MM.1S (cell line): ENCODE data around the gene UIMC1.

Experiments
- EZH2 ChIP-seq: fragments of 300-600 bp; sonication (generic); optimal IDR thresholded peaks from 2 replicates; pipeline ENCODE3; 2017; ENCODE audit warnings: low read depth, mild to moderate bottlenecking, antibody characterized with exemption, low read length, mixed read lengths
- EZH2phosphoT487 ChIP-seq: fragments of 300-600 bp; sonication (generic); IDR thresholded peaks from 2 replicates; pipeline ENCODE4 v1.6.1; 2018; ENCODE audit warnings: antibody characterized with exemption, low read length
- TF ChIP-seq, protein P1 (sequence below): fragments of 300-600 bp; sonication (generic); IDR thresholded peaks from 2 replicates; pipeline ENCODE4 v1.5.1; 2016; ENCODE audit warnings: antibody characterized with exemption, low read length, mixed read lengths

- TF ChIP-seq, protein P1, sequence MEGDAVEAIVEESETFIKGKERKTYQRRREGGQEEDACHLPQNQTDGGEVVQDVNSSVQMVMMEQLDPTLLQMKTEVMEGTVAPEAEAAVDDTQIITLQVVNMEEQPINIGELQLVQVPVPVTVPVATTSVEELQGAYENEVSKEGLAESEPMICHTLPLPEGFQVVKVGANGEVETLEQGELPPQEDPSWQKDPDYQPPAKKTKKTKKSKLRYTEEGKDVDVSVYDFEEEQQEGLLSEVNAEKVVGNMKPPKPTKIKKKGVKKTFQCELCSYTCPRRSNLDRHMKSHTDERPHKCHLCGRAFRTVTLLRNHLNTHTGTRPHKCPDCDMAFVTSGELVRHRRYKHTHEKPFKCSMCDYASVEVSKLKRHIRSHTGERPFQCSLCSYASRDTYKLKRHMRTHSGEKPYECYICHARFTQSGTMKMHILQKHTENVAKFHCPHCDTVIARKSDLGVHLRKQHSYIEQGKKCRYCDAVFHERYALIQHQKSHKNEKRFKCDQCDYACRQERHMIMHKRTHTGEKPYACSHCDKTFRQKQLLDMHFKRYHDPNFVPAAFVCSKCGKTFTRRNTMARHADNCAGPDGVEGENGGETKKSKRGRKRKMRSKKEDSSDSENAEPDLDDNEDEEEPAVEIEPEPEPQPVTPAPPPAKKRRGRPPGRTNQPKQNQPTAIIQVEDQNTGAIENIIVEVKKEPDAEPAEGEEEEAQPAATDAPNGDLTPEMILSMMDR: no peak
- TF ChIP-seq EZH2: no peak
- TF ChIP-seq EZH2phosphoT487: no peak
Measured at GRCh38 chr5:176956756-176957155, 49.8 kb downstream of the UIMC1 start.
